IMR-90 (cell line): ENCODE data around the gene SFXN2. TPM values are rescaled to one million over a fixed set of nuclear protein-coding genes. Genes with fewer than 3 reads are reported as not detected.

ENCODE experiments used
- ATAC-seq: fragments of 200-7000 bp; cut with Tn5 transposase; 2 replicates; pipeline ENCODE4 v1.9.1; 2020; ENCODE audit warnings: low read depth, mild to moderate bottlenecking, moderate library complexity
- BruUV-seq: library from RNA; stranded (reverse); fragments of 400-500 nt; replicated peaks from 2 replicates; lab custom pipeline; 2021; lab: Mats Ljungman, UMichigan
- CTCF ChIA-PET: fragments of 300-600 bp; formaldehyde crosslinking; extraction: SDS; loops from one replicate; lab custom pipeline; 2021; ENCODE audit warnings: antibody characterized with exemption; lab: Yijun Ruan, JAX
- POLR2A ChIA-PET: fragments of 300-600 bp; sonication (Branson Sonifier 250); formaldehyde crosslinking; loops from one replicate; lab custom pipeline; 2022; ENCODE audit warnings: antibody characterized with exemption; ENCODE audit not compliant: unreplicated experiment; lab: Charles Lee
- DNase-seq: peaks from one replicate; pipeline ENCODE4 v3.0.0; 2013
- H2AFZ ChIP-seq: replicated peaks from 2 replicates; pipeline ENCODE3; 2013; ENCODE audit warnings: low read length, mild to moderate bottlenecking; ENCODE audit not compliant: poor library complexity
- H2AK5ac ChIP-seq: 2 replicates; pipeline ENCODE4 v1.6.1; 2013; ENCODE audit warnings: low read depth, low read length, inconsistent platforms
- H2AK9ac ChIP-seq: replicated peaks from 2 replicates; pipeline ENCODE3; 2013; ENCODE audit warnings: mild to moderate bottlenecking, low read depth, low read length, moderate library complexity; ENCODE audit not compliant: poor library complexity
- H2BK120ac ChIP-seq: 2 replicates; pipeline ENCODE4 v1.6.1; 2013; ENCODE audit warnings: low read depth, low read length, inconsistent platforms
- H2BK15ac ChIP-seq: 3 replicates; pipeline ENCODE4 v1.6.1; 2013; ENCODE audit warnings: low read depth, low read length, inconsistent platforms
- H2BK20ac ChIP-seq: 2 replicates; pipeline ENCODE4 v1.6.1; 2013; ENCODE audit warnings: low read depth, mild to moderate bottlenecking, inconsistent platforms, low read length, moderate library complexity
- H2BK5ac ChIP-seq: 2 replicates; pipeline ENCODE4 v1.6.1; 2013; ENCODE audit warnings: mild to moderate bottlenecking, low read depth, low read length, inconsistent platforms; ENCODE audit not compliant: poor library complexity, severe bottlenecking
- H3K14ac ChIP-seq: replicated peaks from 2 replicates; pipeline ENCODE4 v1.6.1; 2013; ENCODE audit warnings: low read depth, low read length, inconsistent platforms
- H3K18ac ChIP-seq: 2 replicates; pipeline ENCODE4 v1.6.1; 2013; ENCODE audit warnings: low read depth, low read length, control low read depth
- H3K23ac ChIP-seq: 2 replicates; pipeline ENCODE4 v1.6.1; 2013; ENCODE audit warnings: low read depth, low read length, inconsistent platforms
- H3K27ac ChIP-seq: 2 replicates; pipeline ENCODE4 v1.5.1; 2013; ENCODE audit warnings: mild to moderate bottlenecking, control low read depth, low read length; ENCODE audit not compliant: insufficient read depth
- H3K27me3 ChIP-seq: 2 replicates; pipeline ENCODE4 v1.6.1; 2013; ENCODE audit warnings: low read length; ENCODE audit not compliant: control insufficient read depth, insufficient read depth
- H3K36me3 ChIP-seq: 2 replicates; pipeline ENCODE4 v1.6.1; 2013; ENCODE audit warnings: low read length, mixed read lengths; ENCODE audit not compliant: control insufficient read depth, insufficient read depth
- H3K4ac ChIP-seq: 2 replicates; pipeline ENCODE4 v1.6.1; 2013; ENCODE audit warnings: low read depth, low read length, inconsistent platforms
- H3K4me1 ChIP-seq: 2 replicates; pipeline ENCODE4 v1.6.1; 2013; ENCODE audit warnings: low read length, mixed read lengths; ENCODE audit not compliant: control insufficient read depth, insufficient read depth
- H3K4me2 ChIP-seq: 2 replicates; pipeline ENCODE4 v1.6.1; 2013; ENCODE audit warnings: low read depth, mild to moderate bottlenecking, control low read depth, low read length, moderate library complexity
- H3K4me3 ChIP-seq: 2 replicates; pipeline ENCODE4 v1.5.1; 2013; ENCODE audit warnings: low read depth, mild to moderate bottlenecking, control low read depth, low read length, moderate library complexity; ENCODE audit not compliant: insufficient read depth
- H3K56ac ChIP-seq: 2 replicates; pipeline ENCODE4 v1.6.1; 2013; ENCODE audit warnings: low read length, inconsistent platforms; ENCODE audit not compliant: insufficient read depth; ENCODE audit errors: extremely low read depth
- H3K79me1 ChIP-seq, 2 experiments: 2 replicates each; pipeline ENCODE4 v1.6.1; 2013; ENCODE audit warnings: low read length in 2 of 2, inconsistent platforms in 1 of 2, low read depth in 1 of 2
- H3K9ac ChIP-seq: 2 replicates; pipeline ENCODE4 v1.6.1; 2013; ENCODE audit warnings: low read depth, low read length, control low read depth
- H3K9me1 ChIP-seq: 2 replicates; pipeline ENCODE4 v1.6.1; 2013; ENCODE audit warnings: low read length, inconsistent platforms; ENCODE audit not compliant: insufficient read depth
- H3K9me3 ChIP-seq: 2 replicates; pipeline ENCODE4 v1.6.1; 2013; ENCODE audit warnings: low read length; ENCODE audit not compliant: control insufficient read depth, insufficient read depth
- H4K20me1 ChIP-seq: 2 replicates; pipeline ENCODE4 v1.6.1; 2013; ENCODE audit warnings: low read length, inconsistent platforms; ENCODE audit not compliant: insufficient read depth
- H4K5ac ChIP-seq: 2 replicates; pipeline ENCODE4 v1.6.1; 2013; ENCODE audit warnings: mild to moderate bottlenecking, low read depth, low read length, control low read depth
- H4K8ac ChIP-seq, 2 experiments: 2 replicates each; pipeline ENCODE4 v1.6.1; 2013; ENCODE audit warnings: low read depth in 2 of 2, low read length in 2 of 2, control low read depth in 1 of 2, inconsistent platforms in 1 of 2
- H4K91ac ChIP-seq: 2 replicates; pipeline ENCODE4 v1.6.1; 2013; ENCODE audit warnings: low read depth, low read length, inconsistent platforms; ENCODE audit not compliant: insufficient read depth
- BHLHE40 ChIP-seq: fragments of 150-350 bp; IDR thresholded peaks from 2 replicates; pipeline ENCODE4 v1.6.1; 2016; ENCODE audit warnings: mild to moderate bottlenecking, low read depth, low read length
- CEBPB ChIP-seq: IDR thresholded peaks from 2 replicates; pipeline ENCODE4 v1.6.1; 2012; ENCODE audit warnings: low read depth, low read length, improper control_type of control experiment
- CHD1 ChIP-seq: IDR thresholded peaks from 2 replicates; pipeline ENCODE4 v1.6.1; 2012; ENCODE audit warnings: low read depth, low read length, improper control_type of control experiment
- FOS ChIP-seq: fragments of 150-350 bp; IDR thresholded peaks from 2 replicates; pipeline ENCODE4 v1.6.1; 2016; ENCODE audit warnings: low read depth, low read length
- MAFK ChIP-seq: IDR thresholded peaks from 2 replicates; pipeline ENCODE4 v1.6.1; 2012; ENCODE audit warnings: low read depth, low read length, improper control_type of control experiment
- MAZ ChIP-seq: IDR thresholded peaks from 2 replicates; pipeline ENCODE4 v1.6.1; 2012; ENCODE audit warnings: low read depth, mild to moderate bottlenecking, low read length, improper control_type of control experiment, moderate library complexity, borderline replicate concordance
- MXI1 ChIP-seq: IDR thresholded peaks from 2 replicates; pipeline ENCODE4 v1.6.1; 2012; ENCODE audit warnings: low read depth, mild to moderate bottlenecking, low read length, moderate library complexity, borderline replicate concordance
- POLR2A ChIP-seq: IDR thresholded peaks from 2 replicates; pipeline ENCODE4 v1.6.1; 2012; ENCODE audit warnings: mild to moderate bottlenecking, low read depth, low read length
- RAD21 ChIP-seq: IDR thresholded peaks from 2 replicates; pipeline ENCODE4 v1.6.1; 2012; ENCODE audit warnings: low read length, improper control_type of control experiment
- RCOR1 ChIP-seq: IDR thresholded peaks from 2 replicates; pipeline ENCODE4 v1.6.1; 2012; ENCODE audit warnings: mild to moderate bottlenecking, low read length, improper control_type of control experiment; ENCODE audit not compliant: insufficient replicate concordance
- SMC3 ChIP-seq: fragments of 150-350 bp; IDR thresholded peaks from 2 replicates; pipeline ENCODE4 v1.6.1; 2016; ENCODE audit warnings: low read depth, mild to moderate bottlenecking, antibody characterized with exemption, low read length, moderate library complexity
- WGBS, 2 experiments: methylation state at CpG; one replicate each; pipeline versions ENCODE4 v1.1.5 to v1.1.7; 2013; ENCODE audit warnings: missing lambda C conversion rate in 2 of 2; ENCODE audit not compliant: insufficient read length in 1 of 2; ENCODE audit errors: extremely low coverage in 2 of 2; 5-methylcytosine and 5-hydroxymethylcytosine counted together
- dilution Hi-C: fragments of 300-500 bp; cut with HindIII; formaldehyde crosslinking; loops from one replicate; pipeline ENCODE4 v1.14.3; 2018; ENCODE audit warnings: low sequenced_read_pairs; ENCODE audit not compliant: unreplicated experiment
- in situ Hi-C: fragments of 300-500 bp; cut with MboI; formaldehyde crosslinking; loops from 3 replicates; pipeline ENCODE4 v1.14.3; 2019; ENCODE audit warnings: low sequenced_read_pairs, inconsistent platforms, mixed read lengths
- intact Hi-C: fragments of 100-400 bp; cut with micrococcal nuclease; formaldehyde crosslinking; loops from 2 replicates; pipeline ENCODE4 v1.10.0; 2022
- polyA plus RNA-seq, 3 experiments: library from polyadenylated mRNA; depleted of rRNA; stranded (reverse); fragments of >200 nt; gene quantifications; 2 replicates each; pipeline ENCODE4 v1.2.3, GENCODE V29; 2012; ENCODE audit warnings: low replicate concordance in 1 of 3
- total RNA-seq: library from RNA; depleted of rRNA; stranded (reverse); fragments of >200 nt; gene quantifications from 2 replicates; pipeline ENCODE4 v1.2.3, GENCODE V29; 2012
- TF ChIP-seq, protein P1 (sequence below): fragments of 150-350 bp; IDR thresholded peaks from 2 replicates; pipeline ENCODE4 v1.6.1; 2016; ENCODE audit warnings: low read depth, mild to moderate bottlenecking, low read length, moderate library complexity, borderline replicate concordance
- TF ChIP-seq, protein P2 (sequence below): conservative IDR thresholded peaks from 2 replicates; pipeline ENCODE4 v1.5.1; 2012; ENCODE audit warnings: mild to moderate bottlenecking, low read depth, low read length, improper control_type of control experiment

Gene SFXN2
- total and polyA plus RNA-seq, 2 of the 4 experiments (the other 2 are of a cell fraction) = 6.9 to 11.7 TPM

DNA sequence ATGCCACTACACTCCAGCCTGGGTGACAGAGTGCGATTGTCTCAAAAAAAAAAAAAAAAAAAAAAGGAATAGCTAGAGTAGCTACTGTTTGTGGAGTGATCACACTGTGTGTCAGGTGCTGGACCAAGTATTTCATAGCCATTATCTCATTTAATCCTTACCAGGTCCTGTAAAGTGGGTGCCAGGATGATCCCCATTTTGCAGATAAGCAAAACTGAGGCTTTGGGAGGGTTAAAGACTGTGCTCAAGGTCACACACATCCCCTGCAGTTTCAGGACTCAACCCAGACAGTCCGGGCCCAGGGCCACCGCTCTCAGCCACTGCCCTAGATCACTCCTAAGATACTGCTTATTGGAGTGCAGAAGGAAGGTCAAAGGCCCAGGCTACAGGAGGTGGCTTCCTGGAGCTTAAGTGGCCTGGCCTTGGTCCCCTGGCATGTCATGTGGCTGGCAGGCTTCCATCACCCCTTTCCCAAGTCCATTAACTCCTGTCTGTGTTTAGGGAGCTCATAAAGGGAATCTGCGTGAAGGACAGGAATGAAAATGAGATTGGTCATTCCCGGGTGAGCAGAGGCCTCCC lies 16.9 kb downstream of the SFXN2 start (continued):
- no peak for TF ChIP-seq FOS
- TF ChIP-seq MAZ = no peak
- TF ChIP-seq POLR2A = no peak
- TF ChIP-seq MXI1 = no peak
- TF ChIP-seq RCOR1 = no peak
- no peak for TF ChIP-seq SMC3
- TF ChIP-seq CEBPB = no peak

DNA sequence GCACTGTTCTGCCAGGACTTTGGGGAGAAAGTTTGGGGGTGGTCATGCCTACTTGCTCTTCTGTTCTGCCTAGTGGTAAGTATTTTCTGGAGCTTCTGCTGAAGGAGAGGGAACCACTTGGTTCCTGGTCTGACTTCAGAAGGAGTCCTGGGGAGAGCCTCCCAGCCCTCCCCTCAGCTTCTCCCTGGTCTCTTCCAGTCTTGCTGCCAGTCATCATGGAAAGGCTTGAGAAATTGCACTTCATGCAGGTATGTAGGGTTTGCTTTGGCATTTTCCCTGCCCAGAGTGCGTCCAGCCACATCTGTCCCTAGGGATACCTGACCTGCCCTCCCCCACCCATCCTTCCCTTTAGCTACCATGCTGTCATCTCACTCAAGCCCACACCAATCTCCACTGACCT lies 18.2 kb downstream of the SFXN2 start:
- H3K4me3 ChIP-seq = no peak overlapping the region
- no TSS peak for BruUV-seq
- TF ChIP-seq MAFK (no peak), BHLHE40 (no peak), MXI1 (no peak), RAD21 (no peak), POLR2A (no peak), MAZ (no peak), CHD1 (no peak), CEBPB (no peak), SMC3 (no peak)
- TF ChIP-seq, protein P1, sequence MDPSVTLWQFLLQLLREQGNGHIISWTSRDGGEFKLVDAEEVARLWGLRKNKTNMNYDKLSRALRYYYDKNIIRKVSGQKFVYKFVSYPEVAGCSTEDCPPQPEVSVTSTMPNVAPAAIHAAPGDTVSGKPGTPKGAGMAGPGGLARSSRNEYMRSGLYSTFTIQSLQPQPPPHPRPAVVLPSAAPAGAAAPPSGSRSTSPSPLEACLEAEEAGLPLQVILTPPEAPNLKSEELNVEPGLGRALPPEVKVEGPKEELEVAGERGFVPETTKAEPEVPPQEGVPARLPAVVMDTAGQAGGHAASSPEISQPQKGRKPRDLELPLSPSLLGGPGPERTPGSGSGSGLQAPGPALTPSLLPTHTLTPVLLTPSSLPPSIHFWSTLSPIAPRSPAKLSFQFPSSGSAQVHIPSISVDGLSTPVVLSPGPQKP = no peak
- TF ChIP-seq, protein P2, sequence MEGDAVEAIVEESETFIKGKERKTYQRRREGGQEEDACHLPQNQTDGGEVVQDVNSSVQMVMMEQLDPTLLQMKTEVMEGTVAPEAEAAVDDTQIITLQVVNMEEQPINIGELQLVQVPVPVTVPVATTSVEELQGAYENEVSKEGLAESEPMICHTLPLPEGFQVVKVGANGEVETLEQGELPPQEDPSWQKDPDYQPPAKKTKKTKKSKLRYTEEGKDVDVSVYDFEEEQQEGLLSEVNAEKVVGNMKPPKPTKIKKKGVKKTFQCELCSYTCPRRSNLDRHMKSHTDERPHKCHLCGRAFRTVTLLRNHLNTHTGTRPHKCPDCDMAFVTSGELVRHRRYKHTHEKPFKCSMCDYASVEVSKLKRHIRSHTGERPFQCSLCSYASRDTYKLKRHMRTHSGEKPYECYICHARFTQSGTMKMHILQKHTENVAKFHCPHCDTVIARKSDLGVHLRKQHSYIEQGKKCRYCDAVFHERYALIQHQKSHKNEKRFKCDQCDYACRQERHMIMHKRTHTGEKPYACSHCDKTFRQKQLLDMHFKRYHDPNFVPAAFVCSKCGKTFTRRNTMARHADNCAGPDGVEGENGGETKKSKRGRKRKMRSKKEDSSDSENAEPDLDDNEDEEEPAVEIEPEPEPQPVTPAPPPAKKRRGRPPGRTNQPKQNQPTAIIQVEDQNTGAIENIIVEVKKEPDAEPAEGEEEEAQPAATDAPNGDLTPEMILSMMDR = no peak

More for the DNA sequence above, 18.2 kb downstream of the SFXN2 start:
- no peak overlapping the region for H3K56ac ChIP-seq
- DNase-seq = no peak
- H3K27me3 ChIP-seq = no peaks in the 10 kb centered on the region
- WGBS, 2 experiments = no CpG with 5 or more reads among the region's 1 CpG
- no peak overlapping the region for H3K27ac ChIP-seq
- H3K79me1 ChIP-seq = no peaks in the 10 kb centered on the region
- no peak overlapping the region for H3K4me2 ChIP-seq
- intact Hi-C loops (no loop called here), dilution Hi-C loops (no loop called here), in situ Hi-C loops (loop anchor here (5.0 to 10.0 kb wide), 2 partner anchors 100 to 332 kb away; no protein-coding TSS in a partner anchor)
- H4K20me1 ChIP-seq = no peaks in the 10 kb centered on the region
- H4K8ac ChIP-seq = no peak overlapping the region
- ATAC-seq = no peak
- H4K91ac ChIP-seq = no peak overlapping the region
- H2BK5ac ChIP-seq = no peak overlapping the region
- H2BK15ac ChIP-seq = no peak overlapping the region
- CTCF ChIA-PET = interaction anchor here (0.9 to 1.3 kb wide), 2 partner anchors 21 to 169 kb away, joined by 3 read pairs; no protein-coding TSS in a partner anchor
- H3K9ac ChIP-seq = no peak overlapping the region
- H3K14ac ChIP-seq = no peak overlapping the region
- peaks cover 10% of the 10 kb centered on the region for H3K36me3 ChIP-seq
- H3K9me3 ChIP-seq = no peaks in the 10 kb centered on the region
- 0 out of 2 replicates have a peak, but pooled peaks cover 7% of the 10 kb centered on the region for H3K9me1 ChIP-seq
- no peak overlapping the region for H2AK9ac ChIP-seq
- POLR2A ChIA-PET = no interaction called here
- no peak overlapping the region for H2AFZ ChIP-seq
- no peak overlapping the region for H2AK5ac ChIP-seq
- H2BK20ac ChIP-seq = no peak overlapping the region
- H3K4me1 ChIP-seq = no peaks in the 10 kb centered on the region
- H4K5ac ChIP-seq = no peak overlapping the region
- H3K4ac ChIP-seq = no peak overlapping the region
- no peak overlapping the region for H2BK120ac ChIP-seq
- H3K23ac ChIP-seq = no peak overlapping the region
- H3K18ac ChIP-seq = no peak overlapping the region
